GM12865 (cell line): Measurements from ENCODE around the gene BRMS1L.
A peak's percentile ranks its signal among the peaks of the same experiment; 100 is the strongest.

Experiments
- DNase-seq: peaks from one replicate; pipeline ENCODE4 v3.0.0; 2010; ENCODE audit warnings: low read depth
- H3K4me3 ChIP-seq: 2 replicates; pipeline ENCODE4 v1.5.1; 2011; ENCODE audit warnings: mild to moderate bottlenecking, low read depth, low read length, control low read depth
- TF ChIP-seq, protein P1 (sequence below): IDR thresholded peaks from 2 replicates; pipeline ENCODE4 v1.5.1; 2011; ENCODE audit warnings: low read length, control low read depth, low read depth, inconsistent platforms; ENCODE audit not compliant: insufficient read depth; ENCODE audit errors: missing control alignments

Gene BRMS1L

DNA sequence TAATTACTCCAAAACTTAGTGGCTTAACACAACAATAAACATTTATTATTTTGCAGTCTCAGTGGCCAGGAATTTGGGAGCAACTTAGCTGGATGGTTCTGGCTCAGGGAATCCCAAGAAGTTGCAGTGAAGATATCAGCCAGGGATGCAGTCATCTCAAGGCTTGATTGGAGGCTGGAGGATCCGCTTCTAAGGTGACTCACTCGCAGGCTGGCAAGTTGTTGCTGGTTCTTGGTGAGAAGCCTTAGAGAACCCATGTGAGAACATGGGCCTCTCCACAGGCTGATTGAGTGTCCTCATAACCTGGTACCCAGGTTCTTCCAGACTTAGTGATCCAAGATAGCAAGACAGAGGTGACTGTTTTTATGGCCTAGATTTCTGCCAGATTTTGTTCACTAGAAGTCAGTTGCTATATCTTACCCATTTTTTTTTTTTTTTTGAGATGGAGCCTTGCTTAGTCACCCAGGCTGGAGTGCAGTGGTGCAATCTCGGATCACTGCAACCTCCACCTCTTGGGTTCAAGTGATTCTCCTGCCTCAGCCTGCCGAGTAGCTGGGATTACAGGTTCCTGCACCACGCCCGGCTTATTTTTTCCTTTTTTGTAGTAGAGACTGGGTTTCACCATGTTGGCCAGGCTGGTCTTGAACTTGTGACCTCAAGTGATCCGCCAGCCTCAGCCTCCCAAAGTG lies 32.5 kb downstream of the BRMS1L start:
- DNase-seq = no peak

DNA sequence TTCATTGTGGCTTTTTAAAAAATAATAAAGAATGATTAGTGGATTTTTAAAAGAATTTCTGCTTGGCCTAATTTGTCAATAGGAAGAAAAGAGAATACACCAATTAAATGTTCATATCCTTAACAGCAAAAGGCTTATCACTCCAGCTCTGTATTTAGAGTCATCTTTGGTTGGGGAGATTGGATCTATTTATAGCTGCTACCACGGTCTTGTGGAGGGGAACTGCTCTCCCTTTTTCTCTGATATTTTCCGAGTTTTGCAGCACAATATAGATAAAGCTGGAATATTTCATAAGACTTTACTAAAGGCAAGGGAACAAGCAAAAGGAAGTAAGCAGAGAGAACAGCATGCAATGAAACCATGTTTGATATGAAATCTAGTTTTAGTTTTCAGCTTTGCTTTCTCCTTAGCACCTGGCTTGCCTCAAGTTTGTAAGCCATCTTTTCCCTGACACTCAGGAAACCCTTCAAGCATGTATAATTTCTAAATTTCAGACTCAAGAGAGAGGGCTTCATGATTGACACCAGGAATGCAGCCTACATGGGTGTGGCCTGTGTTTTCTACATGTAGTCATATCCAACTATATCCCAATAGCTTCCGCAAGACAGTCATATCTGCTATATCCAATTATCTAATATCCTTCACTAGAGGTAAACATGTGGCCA lies 35.2 kb downstream of the BRMS1L start:
- peak; percentile 62 for DNase-seq
- TF ChIP-seq, protein P1, sequence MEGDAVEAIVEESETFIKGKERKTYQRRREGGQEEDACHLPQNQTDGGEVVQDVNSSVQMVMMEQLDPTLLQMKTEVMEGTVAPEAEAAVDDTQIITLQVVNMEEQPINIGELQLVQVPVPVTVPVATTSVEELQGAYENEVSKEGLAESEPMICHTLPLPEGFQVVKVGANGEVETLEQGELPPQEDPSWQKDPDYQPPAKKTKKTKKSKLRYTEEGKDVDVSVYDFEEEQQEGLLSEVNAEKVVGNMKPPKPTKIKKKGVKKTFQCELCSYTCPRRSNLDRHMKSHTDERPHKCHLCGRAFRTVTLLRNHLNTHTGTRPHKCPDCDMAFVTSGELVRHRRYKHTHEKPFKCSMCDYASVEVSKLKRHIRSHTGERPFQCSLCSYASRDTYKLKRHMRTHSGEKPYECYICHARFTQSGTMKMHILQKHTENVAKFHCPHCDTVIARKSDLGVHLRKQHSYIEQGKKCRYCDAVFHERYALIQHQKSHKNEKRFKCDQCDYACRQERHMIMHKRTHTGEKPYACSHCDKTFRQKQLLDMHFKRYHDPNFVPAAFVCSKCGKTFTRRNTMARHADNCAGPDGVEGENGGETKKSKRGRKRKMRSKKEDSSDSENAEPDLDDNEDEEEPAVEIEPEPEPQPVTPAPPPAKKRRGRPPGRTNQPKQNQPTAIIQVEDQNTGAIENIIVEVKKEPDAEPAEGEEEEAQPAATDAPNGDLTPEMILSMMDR = no peak
- H3K4me3 ChIP-seq = no peak overlapping the region

More for the DNA sequence above, 32.5 kb downstream of the BRMS1L start:
- no peak overlapping the region for H3K4me3 ChIP-seq
- TF ChIP-seq, protein P1 = no peak

DNA sequence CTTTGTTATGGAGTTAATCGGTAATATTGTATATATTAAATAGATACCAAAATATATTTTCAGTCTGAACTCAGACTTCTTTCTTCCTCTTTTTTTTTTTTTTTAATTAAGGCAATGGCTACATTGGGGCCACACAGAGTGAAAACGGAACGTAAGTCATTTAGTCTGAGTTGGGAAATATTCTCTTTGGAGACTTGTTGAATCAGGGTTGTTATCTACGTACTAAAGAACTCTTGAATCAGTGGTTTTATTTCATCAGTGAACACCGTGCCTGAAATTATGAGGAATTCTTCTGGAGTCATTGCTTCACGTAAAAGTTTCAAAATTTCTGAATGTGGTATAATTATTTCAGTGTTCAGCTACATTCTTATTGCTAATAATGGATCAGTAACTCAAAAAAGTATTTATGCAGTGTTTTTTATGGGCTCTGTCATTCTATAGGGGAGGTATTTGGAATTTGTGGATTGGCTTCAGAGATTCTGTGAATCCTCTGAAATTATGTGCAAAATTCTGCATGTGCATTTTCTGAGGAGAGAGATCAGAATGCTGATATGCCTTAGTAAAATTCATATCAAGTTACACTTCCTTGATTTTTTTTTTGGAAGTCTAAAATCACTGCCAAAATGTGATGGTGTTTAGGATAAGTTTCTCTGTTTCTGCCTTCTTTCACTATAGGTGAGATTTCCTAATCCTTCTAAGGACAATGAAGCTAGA lies 39.6 kb downstream of the BRMS1L start:
- H3K4me3 ChIP-seq = no peak overlapping the region
- TF ChIP-seq, protein P1 = no peak
- no peak for DNase-seq

DNA sequence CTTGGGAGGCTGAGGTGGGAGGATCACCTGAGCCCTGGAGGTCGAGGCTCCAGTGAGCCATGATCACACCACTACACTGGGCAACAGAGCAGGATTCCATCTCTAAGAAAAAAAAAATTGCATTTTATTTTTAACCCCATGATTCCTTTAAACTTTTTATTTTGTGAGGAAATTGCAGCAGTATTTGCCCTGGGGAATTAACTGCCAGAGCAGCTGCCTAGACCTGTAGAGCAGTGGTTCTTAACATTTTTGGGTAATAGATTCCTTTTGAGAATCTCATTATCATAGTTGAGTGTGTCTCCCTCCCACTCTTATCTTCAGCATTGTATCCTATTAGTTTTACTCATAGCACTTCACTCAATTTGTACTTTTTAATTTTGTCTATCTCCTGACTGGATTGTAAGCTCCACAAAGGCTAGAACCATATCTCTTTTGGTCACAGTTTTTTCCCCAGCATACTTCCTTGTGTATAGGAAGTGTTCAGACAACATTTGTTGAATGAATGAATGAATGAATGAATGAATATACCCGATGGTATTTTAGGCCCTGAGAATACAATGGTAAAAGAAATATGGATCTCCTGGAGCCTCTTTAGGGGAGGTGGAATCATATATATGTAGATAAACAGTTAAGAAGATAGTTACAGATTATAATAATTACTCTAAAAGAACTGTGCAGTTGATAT lies 40.6 kb downstream of the BRMS1L start:
- no peak overlapping the region for H3K4me3 ChIP-seq
- no peak for DNase-seq
- TF ChIP-seq, protein P1 = no peak

DNA sequence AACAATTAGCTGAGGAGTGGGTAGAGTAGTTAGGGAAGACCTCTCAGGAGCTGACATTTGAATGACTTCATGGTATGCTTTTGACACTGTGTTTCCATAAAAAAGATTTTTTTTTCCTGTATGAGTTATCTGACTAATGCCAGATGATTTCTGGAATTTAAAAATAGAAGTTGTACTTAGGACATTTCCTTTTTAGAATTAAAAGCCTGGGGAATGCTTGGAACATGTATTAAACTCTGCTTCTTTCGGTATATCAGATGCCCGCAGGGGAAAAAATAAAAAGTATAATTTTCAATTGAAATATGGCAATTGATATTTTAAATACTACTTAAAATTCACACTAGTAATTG lies 41.1 kb downstream of the BRMS1L start:
- TF ChIP-seq, protein P1 = no peak
- no peak for DNase-seq
- H3K4me3 ChIP-seq = no peak overlapping the region

DNA sequence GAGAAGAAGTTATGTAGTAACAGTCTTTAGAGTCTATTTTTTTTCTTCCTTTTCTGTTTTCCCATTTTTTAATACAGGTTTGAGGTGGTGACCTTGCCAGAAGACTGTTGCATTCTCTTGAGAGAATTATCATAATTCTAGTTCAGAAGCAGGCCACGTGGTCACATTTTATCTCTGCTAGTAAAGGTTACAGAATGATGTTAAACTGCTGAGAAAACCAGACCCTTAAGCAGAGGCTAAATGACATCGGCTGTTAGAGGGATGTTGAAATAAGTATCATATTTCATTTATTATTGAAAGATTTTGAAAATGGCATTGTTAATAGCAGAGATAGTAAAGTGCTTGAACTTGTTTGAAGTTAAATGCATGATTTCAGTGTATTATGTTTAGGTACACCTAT lies 49.2 kb downstream of the BRMS1L start:
- TF ChIP-seq, protein P1 = no peak

More for the DNA sequence above, 49.2 kb downstream of the BRMS1L start:
- no peak for DNase-seq
- H3K4me3 ChIP-seq = no peak overlapping the region
